Left renal pelvis (tissue), 4 donors: Measurements from ENCODE around the gene TMOD2. TPM values are rescaled to one million over a fixed set of nuclear protein-coding genes. Genes with fewer than 3 reads are reported as not detected.
"Not testable (repeated sequence)": the region's sequence is repeated elsewhere in the genome, so short reads cannot be mapped to it uniquely, and the experiment has no call there.

Experiments used
- DNase-seq, 4 donors: peaks; one replicate each; pipeline ENCODE4 v3.0.0-alpha.2; 2013; ENCODE audit warnings: low read depth in 4 of 4, low spot score in 3 of 4
- polyA plus RNA-seq, 4 donors: library from polyadenylated mRNA; unstranded; fragments of 120-200 nt; gene quantifications; one replicate each; pipeline ENCODE4 v1.2.1, GENCODE V29; 2013; ENCODE audit not compliant: insufficient read length in 4 of 4

TMOD2 gene
- polyA plus RNA-seq, 4 donors: 4.5 to 12.1 (median 5.5) TPM

DNA sequence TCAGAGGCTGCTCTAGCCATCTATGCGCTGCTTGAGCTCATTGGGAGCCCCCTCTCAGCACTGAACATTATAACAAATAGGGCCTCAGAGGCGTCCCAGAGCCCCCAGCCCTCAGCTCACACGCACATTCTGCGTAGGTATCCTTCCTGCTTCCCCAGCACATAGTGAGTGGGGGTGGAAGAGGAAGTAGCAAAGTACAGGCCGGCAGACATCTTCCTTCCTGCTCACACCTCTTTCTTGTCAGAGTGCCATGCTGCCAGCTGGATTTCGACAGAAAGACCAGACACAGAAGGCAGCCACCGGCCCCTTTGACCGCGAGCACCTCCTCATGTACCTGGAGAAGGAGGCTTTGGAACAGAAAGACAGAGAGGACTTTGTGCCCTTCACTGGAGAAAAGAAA is 16.6 kb downstream of the TMOD2 start:
- no peak for DNase-seq

DNA sequence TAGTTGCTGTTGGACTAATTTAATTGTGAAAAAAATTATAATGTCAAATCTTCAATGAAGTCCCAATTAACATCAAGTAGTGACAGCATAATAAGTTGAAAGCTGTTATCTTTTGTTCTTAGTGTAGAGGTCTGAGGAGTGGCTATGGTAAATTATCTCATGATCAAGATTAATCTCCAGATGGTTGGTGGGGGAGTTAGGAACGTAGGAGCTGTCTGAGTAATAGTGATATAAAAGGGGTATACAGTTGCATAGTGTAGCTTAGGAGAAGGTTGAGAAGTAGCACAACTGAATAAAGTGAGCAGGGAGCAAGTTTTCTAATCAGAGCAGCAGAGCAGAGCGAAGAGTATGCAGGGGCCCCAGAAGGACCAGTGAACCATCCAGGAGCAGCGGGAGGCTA is 19.5 kb downstream of the TMOD2 start:
- DNase-seq: no peak

DNA sequence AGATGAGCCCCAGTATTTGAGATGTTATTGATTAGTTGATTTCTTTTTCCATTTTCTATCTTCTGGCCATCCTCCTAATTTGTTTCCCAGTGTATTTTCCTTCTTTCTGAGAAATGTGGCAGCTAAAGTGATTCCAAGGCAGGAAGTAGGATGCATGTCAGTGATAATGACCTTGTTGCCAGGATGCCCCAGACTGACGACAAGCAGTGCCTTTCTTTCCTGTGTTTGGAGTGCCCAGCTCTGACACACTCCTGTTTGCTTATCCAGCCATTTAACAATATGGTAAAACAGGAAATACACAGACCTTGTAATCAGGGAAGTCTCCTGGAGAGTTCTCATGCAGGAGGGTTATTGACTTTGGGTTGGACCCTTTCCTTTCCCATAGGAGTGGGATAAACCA is 20.4 kb downstream of the TMOD2 start:
- no peak for DNase-seq

DNA sequence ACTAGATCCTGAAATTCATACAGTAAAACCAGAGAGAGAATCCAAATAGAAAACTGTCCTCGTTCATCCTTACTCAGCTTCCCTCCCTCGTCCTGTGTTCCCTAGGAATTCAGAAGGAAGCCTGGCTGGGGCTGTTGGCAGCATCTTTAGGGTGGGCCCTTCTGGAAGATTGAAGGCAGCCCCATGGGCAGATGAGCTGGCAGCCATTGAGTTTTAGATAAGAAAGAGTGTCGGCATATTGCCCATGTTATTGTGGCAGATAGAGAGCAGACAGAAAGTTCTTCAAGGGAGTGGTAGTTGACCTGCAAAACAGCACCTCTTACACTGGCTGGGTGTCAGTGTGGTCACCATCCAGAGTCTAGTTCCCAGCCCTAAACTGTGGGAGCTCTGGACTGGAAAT is 23.5 kb downstream of the TMOD2 start:
- DNase-seq: no peak

DNA sequence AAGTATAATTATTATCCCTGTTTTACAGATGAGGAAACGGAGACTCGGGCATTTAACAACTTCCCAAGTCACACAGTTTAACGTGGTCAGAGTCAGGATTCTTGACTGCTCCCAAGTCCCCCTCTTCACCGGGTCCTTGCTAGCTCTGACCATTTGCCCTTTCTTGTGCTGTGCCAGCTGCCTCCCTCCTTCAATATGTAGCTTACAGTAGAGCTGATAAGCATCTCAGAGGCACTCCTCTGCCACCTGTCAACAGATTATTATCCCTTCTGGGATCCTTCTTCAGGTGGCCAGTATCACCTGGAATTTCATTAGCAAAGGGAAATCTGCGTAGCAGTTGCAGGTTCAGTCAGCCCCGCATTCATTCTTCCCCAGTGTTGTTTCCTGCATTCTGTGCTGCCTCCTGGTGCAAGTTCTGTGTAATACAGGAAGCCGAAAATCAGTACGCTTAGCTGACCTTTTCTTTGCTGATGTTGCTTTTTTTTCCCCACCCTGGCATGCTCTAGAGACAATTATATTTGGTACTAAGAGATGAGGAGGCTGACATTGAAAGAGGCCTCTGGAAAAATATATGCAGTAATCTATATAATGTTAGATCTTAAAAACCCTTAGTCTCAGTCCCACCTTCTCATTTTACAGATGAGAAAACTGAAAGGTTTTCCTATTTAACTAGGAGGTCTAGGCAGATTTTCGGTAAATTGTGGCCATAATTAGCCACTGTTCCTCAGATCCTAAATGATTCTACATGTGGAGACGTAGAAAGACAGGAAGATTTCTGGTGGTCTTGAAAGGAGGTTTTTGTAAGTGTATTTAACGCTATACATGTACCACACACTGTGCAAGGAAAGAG is 24.8 kb downstream of the TMOD2 start:
- no peak for DNase-seq

DNA sequence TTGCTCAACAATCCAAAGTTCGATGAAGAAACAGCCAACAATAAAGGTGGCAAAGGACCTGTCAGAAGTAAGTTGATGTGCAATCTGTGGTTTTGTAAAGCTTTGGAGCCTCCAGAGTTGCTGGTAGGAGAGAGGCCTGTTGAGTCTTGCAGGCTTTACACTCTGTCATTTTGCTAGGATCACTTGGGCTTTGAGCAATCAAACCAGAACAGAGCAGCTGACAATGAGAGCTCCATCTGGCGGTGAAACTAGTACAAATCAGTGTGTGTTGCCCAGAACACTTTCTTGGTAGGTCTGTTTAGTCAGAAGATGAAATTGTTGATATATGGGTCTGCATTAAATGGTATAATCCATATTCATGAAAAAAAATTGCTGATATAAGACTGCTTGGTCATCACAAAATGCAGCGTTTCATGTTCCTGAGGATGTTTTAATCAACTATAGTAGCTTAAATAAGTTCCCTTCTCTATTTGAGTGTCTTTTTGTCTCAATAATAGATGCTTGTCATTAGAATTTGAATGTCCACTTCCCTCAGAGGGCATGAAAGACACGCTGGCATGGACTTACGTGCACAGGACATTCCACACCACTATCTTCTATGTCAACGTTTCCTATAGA is 25.7 kb downstream of the TMOD2 start:
- peak; percentile 29 to 58 (median 52) for DNase-seq

DNA sequence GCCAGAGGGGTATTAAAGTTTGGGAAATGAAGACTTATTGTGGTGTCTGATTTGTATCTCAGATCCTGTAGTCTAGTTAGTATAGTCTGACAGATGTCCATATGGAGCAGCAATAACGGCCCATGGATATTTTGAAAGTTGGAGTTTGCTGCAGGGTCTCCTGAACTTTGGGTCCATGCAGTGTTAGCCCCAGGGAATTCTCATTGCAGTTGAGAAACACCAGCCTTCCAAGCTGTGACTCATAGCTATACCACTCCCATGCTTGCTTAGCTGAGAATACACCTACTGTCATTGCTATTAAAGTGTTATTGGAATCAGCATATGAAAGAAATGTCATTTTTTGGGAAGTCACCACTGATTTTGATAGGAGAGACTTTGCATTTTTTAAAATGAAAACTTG is 29.2 kb downstream of the TMOD2 start:
- no peak for DNase-seq

DNA sequence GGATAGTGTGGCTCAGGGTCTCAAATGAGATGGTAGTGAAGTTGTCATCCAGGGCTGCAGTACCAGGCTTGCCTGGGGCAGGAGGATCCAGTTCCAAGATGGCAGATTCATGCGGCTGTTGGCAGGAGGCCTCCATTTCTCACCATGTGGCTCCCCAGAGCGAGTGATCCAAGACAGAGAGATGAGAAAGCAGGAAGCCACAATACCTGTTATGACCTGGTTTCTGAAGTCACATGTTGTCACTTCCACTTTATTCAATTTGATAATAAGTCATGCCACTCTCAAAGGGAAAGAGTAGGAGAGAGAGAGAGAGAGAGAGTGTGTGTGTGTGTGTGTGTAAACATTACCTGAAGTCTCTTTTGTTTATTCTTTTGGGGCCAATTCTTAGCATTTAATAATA is 30.1 kb downstream of the TMOD2 start:
- DNase-seq: no peak

DNA sequence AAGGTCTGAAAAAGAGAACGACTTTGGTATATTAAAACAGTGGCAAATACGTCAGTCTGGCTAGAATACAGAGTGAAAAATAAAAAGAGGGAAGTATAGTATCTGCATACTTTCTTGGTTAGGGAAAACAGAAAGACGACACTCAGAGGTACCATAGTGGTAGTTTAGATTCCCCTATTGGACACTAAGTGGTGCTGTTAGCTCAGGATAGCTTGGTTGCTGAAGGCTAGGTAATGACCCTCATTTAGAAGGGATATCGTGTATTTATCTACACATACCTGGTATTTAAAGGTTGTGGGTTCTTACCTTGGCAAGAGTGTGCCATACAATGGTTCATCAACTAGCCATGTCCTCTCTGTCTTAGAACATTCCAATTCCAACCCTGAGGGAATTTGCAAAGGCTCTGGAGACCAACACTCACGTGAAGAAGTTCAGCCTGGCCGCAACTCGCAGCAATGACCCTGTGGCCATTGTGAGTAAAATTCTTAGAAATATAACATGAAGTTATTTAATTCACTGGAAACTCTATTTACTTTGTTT is 31.0 kb downstream of the TMOD2 start:
- DNase-seq: no peak

DNA sequence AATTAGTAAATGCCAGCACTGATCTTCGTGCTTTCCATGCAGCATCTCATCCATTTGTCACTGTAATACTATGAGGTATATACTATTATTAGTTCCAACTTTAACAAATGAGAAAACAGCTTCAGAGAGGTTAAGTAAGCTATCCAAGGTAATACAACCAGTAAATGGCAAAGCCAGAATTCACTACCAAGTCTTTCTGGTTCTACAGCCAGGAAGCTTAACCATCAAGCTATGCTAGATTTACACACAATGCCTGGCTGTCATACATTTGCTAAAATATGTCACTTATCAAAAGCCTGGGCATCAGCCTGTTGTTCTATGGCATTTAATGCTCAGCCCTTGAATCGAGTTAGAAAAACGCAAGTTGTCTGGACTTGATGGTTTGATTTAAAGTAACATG is 32.6 kb downstream of the TMOD2 start:
- no peak for DNase-seq

DNA sequence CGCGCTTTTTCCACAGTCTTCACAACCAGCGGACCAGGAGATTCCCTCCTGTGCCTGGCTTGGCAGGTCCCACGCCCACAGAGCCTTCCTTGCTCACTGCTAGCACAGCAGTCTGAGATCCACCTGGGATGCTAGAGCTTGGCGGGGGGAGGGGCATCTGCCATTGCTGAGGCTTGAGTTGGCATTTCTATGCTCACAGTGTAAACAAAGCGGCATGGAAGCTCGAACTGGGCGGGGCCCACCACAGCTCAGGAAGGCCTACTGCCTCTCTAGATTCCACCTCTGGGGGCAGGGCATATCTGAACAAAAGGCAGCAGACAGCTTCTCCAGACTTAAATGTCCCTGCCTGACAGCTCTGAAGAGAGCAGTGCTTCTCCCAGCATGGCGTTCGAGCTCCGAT is 35.7 kb downstream of the TMOD2 start:
- not testable (repeated sequence) for DNase-seq

DNA sequence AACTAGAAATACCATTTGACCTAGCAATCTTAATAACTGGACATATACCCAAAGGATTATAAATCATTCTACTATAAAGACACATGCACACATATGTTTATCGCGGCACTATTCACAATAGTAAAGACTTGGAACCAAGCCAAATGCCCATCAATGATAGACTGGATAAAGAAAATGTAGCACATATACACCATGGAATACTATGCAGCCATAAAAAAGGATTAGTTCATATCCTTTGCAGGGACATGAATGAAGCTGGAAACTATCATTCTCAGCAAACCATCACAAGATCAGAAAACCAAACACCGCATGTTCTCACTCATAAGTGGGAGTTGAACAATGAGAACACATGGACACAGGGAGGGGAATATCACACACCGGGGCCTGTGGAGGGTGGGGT is 41.1 kb downstream of the TMOD2 start:
- not testable (repeated sequence) for DNase-seq

DNA sequence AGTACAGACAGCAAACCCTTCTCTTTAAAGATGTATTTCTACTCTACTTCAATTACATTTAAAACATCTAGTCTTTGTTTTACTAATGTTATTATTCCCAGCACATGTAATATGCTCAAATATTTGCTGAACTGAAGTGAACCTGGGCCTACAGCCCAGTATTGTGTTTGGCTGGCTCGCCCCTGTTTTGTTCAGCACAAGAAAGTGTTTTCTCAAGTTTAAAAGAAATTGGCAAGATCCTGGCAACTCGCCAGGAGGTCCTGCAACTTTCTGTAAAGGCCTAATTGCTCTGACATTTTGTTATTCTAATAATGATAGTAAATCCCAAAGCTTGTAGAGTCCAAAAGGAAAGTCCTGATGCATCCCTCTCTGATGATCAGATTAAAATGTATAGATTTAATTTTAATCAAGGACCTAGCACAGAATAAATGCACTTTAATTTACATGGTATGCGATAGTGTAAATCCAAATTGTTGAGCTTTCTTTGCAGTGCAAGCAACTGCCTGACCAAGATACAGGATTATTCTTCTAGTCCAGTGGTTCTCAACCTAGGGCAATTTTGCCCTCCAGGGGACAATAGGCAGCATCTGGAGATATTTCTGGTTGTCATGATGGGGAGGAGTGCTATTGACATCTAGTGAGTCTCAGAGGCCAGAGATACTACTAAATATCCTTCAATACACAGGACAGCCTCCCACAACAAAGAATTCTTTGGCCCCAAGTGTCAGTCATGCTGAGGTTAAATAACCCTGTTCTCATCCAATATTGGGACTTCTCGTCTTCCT is 42.3 kb downstream of the TMOD2 start:
- no peak for DNase-seq

DNA sequence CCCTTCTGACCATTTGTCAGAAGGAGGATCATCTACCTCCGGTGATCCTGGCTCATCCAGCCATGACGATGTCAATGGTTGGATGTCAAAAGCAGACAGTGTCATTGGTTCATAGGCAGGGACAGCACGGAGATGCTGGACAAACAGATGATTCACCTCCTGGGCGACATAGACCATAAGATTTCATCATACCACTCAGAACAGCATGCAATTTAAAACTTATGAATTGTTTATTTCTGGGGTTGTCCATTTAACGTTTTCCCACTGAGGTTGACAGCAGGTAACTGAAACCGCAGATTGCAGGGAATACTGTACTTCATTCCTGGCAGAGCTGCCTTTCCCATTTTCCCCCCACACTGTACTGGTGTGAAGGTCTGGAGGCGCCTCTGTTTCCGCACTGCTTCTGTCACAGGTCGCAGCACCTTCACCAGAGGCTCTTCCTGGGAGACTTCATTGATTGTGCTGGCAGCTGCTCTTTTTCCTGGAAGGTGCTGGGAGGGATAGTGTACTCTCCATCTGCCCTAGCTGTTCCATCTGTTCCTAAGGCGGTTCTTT is 45.5 kb downstream of the TMOD2 start:
- no peak for DNase-seq

DNA sequence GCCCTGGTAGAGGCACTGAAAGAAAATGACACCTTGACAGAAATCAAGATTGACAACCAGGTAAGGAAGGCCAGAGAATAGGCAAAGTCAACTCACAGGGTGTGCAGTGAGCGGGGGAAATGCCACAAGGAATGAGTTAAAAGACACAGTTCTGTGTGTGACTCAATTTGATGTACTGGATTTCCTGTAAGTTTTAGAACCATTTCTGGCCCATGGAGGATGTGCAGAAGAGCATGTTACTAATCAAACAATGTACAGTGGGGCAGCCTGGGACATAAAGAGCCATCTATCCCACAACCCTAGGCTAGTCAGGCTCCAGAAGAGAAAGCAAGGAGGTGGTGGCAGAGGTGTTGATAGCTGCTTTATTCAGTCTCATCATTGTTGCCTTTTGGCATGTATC is 46.9 kb downstream of the TMOD2 start:
- no peak for DNase-seq

DNA sequence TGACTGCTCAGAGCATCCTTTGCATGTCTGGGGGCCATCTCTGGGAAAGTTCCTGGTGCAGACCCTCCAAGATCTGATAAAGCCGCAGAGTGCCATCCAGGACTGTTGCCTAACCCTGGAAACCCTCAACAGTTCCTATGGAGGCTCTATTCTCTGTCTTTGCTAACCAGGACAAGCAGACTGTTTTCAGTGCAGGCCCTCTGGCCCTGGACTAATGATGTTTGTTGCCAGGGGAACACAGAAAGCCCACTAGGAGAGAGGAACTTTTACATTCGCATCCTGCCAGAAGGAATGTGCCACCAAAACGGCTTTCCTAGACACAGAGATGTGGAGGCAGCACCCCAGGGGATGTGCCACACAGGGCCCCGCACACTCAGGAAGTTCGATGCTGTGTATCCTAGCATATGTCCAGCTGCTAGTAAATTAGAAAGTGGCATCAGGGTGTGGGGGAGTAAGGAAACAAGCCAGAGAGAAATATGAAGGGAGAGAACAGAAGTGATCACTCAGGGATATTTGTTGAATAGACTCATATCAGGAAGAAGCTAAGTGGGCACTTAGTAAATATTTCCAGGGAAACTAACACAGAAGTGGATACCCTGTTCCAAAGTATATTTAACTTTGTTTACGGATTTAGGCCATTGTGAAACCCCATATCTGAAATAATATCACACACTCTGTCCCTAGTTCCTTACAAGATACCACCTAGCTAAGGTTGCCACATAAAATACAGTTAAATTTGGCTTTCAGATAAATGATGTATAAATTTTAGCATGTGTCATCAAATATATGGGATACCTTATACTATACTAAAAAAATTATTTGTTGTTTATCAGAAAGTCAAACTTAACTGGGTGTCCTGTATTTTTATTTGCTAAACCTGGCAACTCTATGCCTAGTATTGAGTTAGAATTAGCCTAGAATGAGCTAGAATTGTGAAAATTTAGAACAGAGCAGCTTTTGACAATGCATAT is 48.2 kb downstream of the TMOD2 start:
- DNase-seq: no peak

DNA sequence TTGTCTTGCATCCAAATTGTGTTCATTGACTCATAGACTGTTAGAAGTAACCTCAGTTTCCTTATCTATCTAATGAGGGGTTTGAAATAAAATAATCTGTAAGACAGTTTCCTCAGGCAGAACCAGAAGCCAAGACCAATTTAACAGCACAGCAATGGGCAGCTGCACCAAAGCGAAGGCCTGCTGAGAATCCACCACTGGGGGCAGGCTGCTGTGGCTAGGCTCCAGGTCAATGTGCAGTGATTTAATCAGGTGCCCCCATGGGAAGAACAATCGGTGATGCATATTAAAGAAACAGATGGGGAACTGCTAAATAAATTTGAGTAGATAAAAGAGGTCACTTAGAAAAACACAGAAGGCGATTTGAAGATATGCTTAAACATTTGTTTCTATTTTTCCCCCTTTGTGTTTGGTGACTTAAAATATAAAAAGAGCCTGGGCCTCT is 50.0 kb downstream of the TMOD2 start:
- no peak for DNase-seq

DNA sequence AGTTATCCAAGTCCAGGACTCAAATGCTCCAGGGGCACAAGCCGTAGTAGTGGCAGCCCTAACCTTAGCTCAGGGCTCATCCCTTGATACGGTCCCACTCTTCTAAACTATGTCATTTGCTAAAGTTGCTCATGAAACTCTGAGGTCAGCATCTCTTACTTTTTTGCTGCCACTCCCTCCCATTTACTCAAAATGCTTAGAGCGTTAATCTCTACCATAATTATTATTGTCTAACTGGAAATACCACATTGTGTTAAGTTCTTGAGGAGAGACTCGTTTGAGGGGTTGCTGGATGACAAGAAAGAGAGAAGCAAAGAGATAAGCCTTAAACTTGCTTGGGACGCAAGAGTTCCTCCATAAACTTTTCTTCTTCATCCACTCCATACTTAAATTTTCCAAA is 51.2 kb downstream of the TMOD2 start:
- no peak for DNase-seq

DNA sequence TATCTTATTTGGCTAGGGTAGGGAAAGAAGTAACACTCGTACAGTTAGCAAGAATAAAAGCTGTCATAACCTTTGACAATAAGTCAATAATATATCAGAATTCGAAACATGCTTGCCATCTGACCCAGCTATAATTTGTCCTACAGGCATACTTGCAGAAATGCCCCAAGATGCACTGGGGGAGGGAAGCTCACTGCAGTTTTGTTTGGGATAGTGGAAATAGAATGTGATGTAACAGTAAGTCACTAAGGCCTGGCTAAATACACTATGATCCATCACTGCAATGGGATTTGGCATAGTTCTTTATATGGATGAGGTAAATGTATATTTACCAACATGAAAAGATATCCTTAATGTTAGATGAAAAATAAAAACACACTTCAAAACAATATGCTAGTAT is 52.6 kb downstream of the TMOD2 start:
- DNase-seq: no peak

DNA sequence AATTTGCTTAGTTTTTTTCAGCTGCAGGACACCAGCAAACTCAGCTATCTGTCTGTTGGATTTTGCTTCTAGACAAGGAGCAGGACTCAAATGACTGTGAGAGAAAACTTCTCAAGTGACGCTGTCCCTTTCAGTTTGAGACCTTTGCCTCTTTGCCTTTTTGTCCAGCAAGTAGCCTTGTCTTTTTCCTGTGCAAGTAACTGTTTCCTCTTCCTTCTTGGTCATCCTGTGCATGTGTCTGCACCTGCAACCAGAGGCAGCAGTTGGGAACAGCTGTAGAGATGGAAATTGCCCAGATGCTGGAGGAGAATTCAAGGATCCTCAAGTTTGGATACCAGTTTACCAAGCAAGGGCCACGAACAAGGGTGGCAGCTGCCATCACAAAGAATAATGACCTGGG is 54.7 kb downstream of the TMOD2 start:
- no peak for DNase-seq
